ENCODE data around the gene RIOK2.
A peak's percentile ranks its signal among the peaks of the same experiment; 100 is the strongest.
"Not testable (repeated sequence)": the region's sequence is repeated elsewhere in the genome, so short reads cannot be mapped to it uniquely, and the experiment has no call there.

The RIOK2 gene

GRCh38 chr5:97165726-97166125 is 17.3 kb downstream of the RIOK2 start:
- DNase-seq: no peak

- no peak for DNase-seq
Measured at GRCh38 chr5:97164846-97165245, 18.2 kb downstream of the RIOK2 start.

GRCh38 chr5:97163790-97164285 is 19.2 kb downstream of the RIOK2 start:
- no peak for DNase-seq

GRCh38 chr5:97163360-97163764 is 19.7 kb downstream of the RIOK2 start:
- DNase-seq: no peak

GRCh38 chr5:97162045-97162444 is 21.0 kb downstream of the RIOK2 start:
- DNase-seq: peak; percentile 71

- DNase-seq: no peak
Measured at GRCh38 chr5:97157689-97158088, 25.4 kb downstream of the RIOK2 start.

GRCh38 chr5:97151370-97151769 is 31.7 kb downstream of the RIOK2 start:
- DNase-seq: no peak

GRCh38 chr5:97150401-97150800 is 32.6 kb downstream of the RIOK2 start:
- no peak for DNase-seq

GRCh38 chr5:97149709-97150108 is 33.3 kb downstream of the RIOK2 start:
- no peak for DNase-seq

- DNase-seq: no peak
Measured at GRCh38 chr5:97148288-97148687, 34.8 kb downstream of the RIOK2 start.

GRCh38 chr5:97143704-97144103 is 39.3 kb downstream of the RIOK2 start:
- no peak for DNase-seq

- peak; percentile 81 for DNase-seq
Measured at GRCh38 chr5:97142521-97143254, 40.4 kb downstream of the RIOK2 start, which contains the start of gene LIX1. TSS of gene LIX1 (minus strand) at chr5:97142611. CDS start at chr5:97142576, 35 bp downstream.

GRCh38 chr5:97141539-97141938 is 41.5 kb downstream of the RIOK2 start:
- no peak for DNase-seq

- no peak for DNase-seq
Measured at GRCh38 chr5:97141031-97141430, 42.0 kb downstream of the RIOK2 start.

GRCh38 chr5:97140250-97140649 is 42.8 kb downstream of the RIOK2 start:
- not testable (repeated sequence) for DNase-seq

GRCh38 chr5:97136475-97136874 is 46.6 kb downstream of the RIOK2 start:
- DNase-seq: no peak

- no peak for DNase-seq
Measured at GRCh38 chr5:97135868-97136267, 47.2 kb downstream of the RIOK2 start.

- DNase-seq: no peak
Measured at GRCh38 chr5:97134634-97135033, 48.4 kb downstream of the RIOK2 start.

GRCh38 chr5:97133101-97133500 is 49.9 kb downstream of the RIOK2 start:
- no peak for DNase-seq

- no peak for DNase-seq
Measured at GRCh38 chr5:97131921-97132320, 51.1 kb downstream of the RIOK2 start.

- DNase-seq: no peak
Measured at GRCh38 chr5:97131139-97131710, 51.8 kb downstream of the RIOK2 start.

- DNase-seq: no peak
Measured at GRCh38 chr5:97127727-97128126, 55.3 kb downstream of the RIOK2 start.

GRCh38 chr5:97125125-97125683 is 57.8 kb downstream of the RIOK2 start:
- DNase-seq: no peak

- no peak for DNase-seq
Measured at GRCh38 chr5:97124335-97124734, 58.7 kb downstream of the RIOK2 start.

Data from retina (tissue), 1 donor.